GM19455 (cell line): Measurements from ENCODE around the gene ACADL.

Experiments used
- ATAC-seq: cut with Tn5 transposase; IDR thresholded peaks from one replicate; pipeline ENCODE4 v1.9.1; 2021; ENCODE audit not compliant: unreplicated experiment

Gene ACADL

GRCh38 chr2:210224941-210225672, at the start of gene ACADL:
ACADL (minus strand) TSS chr2:210225447; CDS start chr2:210225263, 184 bp downstream.
- ATAC-seq = no peak

GRCh38 chr2:210271300-210271699, 46.1 kb upstream of the ACADL start:
- ATAC-seq = no peak

GRCh38 chr2:210269148-210269547, 43.9 kb upstream of the ACADL start:
- ATAC-seq = no peak

GRCh38 chr2:210268281-210268680, 43.0 kb upstream of the ACADL start:
- no peak for ATAC-seq

DNA sequence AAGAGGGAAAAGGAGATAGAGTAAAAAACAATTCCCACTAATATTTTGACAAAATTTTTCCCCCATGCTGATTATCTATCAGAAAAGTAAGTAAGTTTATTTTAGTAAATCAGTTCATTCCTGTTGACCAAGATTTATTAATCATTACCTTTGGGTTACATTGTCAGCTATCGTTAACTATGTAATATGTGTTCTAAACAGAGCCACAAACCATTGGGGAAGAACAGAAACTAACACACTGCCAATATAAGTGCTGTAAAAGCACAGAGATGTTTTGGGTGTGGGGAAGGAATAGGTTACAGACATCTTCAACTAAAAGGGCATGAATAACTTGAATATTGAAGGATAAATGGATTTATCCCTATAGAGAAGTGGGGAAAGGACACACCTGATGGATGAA, 42.5 kb upstream of the ACADL start:
- ATAC-seq = no peak

- no peak for ATAC-seq
Observed at GRCh38 chr2:210264282-210264681, 39.0 kb upstream of the ACADL start.

DNA sequence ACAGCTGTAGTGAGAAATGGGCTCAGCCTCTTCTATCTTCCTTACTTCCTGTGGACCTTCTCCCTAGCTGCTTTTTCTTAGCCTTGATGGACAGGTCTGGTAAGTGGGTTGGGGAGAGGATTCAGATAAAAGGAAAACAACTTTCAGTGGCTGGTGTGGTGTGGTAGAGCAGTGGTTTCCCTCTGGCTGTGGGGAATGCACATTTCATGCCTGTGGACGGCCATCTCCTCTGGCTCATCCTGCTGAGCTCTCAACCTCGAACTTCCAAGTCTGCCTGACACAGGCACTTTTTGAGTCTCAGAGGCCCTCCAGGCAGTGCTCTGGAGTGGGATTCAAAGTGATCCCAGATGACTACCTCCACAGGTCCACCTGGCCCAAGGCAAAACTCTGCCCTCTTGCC, 38.6 kb upstream of the ACADL start:
- ATAC-seq = no peak

DNA sequence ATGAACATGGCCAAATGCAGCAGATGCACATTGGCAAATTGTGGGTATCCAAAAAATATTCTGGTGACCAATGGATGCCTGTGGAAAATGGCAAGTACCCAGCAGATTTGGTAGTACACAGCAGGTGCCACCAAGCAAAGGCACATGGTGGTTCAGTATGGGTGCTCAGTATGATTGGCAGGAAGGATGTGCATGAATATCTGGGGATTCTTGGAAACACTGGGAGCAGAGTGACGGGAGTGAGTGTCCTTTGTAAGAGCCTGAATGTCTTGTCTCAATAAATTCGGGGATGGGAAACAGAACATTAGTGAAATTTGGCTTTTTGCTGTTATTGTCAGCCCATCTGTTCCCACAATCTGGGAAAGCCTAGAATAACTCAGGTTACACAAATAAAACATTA, 36.8 kb upstream of the ACADL start:
- ATAC-seq = no peak

GRCh38 chr2:210259687-210260086, 34.4 kb upstream of the ACADL start:
- ATAC-seq = no peak

DNA sequence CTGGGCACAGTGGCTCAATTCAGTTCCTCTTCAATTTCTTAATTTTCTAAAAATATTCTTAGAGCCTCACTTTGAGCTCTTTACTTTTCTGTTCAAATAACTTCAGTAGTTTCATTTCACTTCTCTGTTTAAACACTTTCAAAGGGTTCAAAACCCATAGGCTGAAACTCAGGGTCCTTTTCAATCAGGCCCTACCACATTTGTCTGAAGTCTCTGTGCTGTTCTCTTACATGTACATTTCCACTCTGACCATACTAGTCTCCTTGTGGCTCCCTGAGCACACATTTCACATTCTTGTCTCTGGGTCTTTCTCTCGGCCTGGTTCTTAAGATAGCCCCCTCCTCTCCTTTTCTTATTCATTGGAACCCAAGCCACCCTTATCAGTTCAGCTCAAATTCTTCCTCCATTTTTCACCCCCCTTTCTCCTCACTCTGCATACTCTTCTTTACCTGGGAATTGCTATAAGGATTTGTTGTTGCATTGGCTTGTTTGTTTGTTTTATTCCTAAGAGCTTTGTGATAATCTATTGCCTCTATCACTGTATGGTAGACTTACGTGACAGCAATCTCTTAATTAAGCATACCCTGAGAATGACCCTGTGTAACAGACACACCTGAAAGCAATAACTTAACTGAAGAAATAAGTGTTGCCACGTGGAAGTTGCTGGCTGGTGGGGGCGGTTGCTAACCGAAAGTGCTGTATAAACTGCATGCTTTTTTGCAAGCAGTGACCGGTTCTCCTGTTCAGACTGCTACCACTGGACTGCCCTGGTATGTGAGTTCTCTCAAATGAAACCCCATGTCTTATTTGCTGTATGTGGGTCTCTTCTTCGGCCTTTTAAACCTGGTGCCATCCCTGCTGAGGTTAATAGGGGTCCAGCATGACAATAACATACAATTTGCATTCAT, 27.7 kb upstream of the ACADL start:
- ATAC-seq = no peak

GRCh38 chr2:210250622-210251021, 25.4 kb upstream of the ACADL start:
- ATAC-seq = no peak

GRCh38 chr2:210233487-210233886, 8.2 kb upstream of the ACADL start:
- ATAC-seq = no peak

DNA sequence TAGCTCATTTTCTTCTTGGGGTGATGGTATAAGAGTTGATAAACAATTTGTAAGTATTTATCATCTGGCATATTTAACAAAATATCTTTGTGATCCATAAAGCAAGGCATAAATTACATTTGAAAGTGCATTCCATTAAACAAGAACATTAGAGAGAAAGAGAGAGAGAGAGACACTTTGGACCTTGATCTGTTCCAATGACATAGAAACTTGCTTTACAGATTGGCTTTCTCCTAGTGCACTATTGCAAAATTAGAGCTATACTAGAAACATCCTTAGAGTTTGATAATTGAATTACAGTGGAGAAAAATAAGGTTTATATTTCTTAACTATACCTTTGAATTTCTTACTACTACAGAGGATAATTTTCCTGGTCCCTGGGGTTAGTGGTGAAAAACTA, 5.7 kb upstream of the ACADL start:
- no peak for ATAC-seq

- no peak for ATAC-seq
Observed at GRCh38 chr2:210230518-210230917, 5.3 kb upstream of the ACADL start.

DNA sequence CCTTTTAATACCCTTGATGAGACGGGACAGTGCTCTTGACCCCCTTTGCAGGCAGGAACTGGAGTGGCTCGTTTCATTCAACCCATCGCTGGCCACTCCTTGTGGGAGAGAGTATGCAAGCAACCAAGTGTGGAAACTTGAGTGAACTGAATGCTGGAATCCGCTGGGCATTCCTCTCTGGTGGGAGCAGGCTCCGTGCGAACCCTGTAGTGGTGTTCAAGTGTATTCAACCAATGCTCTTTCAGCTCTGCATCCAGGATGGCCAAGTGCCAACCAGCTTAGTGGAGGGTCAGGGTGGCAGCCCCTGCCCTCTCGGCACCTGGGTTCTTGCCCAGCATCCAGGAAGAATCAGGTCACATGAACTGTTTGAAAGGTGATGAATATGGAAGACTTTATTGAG, 3.3 kb upstream of the ACADL start:
- ATAC-seq = no peak

GRCh38 chr2:210227290-210228088, 2.2 kb upstream of the ACADL start:
- no peak for ATAC-seq

GRCh38 chr2:210226223-210226622, 976 bp upstream of the ACADL start:
- no peak for ATAC-seq

- no peak for ATAC-seq
Observed at GRCh38 chr2:210224591-210224940, 681 bp downstream of the ACADL start.

DNA sequence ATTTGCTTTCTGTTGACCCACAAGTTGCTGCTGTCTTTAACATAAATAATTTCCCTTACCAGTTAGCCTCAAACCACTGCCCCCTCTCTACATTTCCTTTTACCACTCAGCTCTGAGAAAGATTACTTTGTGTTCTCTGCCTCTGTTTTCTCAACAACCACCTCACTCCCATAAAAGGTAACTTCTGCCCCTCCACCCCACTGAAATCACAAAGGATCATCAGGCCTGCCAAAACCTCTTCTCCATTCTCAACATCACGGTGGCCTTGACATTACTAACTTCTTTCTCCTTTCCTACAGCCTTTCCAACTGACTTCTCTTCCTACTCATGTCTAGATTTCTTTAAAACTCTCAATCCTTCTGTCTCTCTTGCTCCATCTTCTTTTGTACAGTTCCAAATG, 10.1 kb downstream of the ACADL start:
- ATAC-seq = no peak

GRCh38 chr2:210210185-210210584, 15.1 kb downstream of the ACADL start:
- ATAC-seq = no peak

GRCh38 chr2:210207929-210208328, 17.3 kb downstream of the ACADL start:
- no peak for ATAC-seq

DNA sequence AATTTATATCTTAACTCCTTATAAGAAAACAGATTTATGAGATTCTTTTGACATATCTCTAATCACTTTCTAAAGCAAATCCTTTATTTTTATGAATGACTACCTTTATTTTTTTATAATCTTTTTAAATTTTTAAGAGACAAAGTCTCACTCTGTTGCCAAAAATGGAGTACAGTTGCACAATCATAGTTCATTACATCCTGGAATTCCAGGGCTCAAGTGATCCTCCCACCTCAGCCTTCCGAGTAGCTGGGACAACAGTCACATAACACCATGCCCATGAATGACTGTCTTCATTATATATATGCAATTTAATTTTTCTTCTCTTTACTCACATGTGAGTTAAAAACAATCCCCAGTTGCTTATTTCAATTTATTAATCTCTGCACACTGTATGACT, 21.7 kb downstream of the ACADL start:
- no peak for ATAC-seq
